COR-L47 (cell line): ENCODE measurements around the gene SEL1L2.

Experiments used
- DNase-seq: peaks from one replicate; lab custom pipeline; 2025; lab: John Stamatoyannopoulos, UW

SEL1L2 gene

DNA sequence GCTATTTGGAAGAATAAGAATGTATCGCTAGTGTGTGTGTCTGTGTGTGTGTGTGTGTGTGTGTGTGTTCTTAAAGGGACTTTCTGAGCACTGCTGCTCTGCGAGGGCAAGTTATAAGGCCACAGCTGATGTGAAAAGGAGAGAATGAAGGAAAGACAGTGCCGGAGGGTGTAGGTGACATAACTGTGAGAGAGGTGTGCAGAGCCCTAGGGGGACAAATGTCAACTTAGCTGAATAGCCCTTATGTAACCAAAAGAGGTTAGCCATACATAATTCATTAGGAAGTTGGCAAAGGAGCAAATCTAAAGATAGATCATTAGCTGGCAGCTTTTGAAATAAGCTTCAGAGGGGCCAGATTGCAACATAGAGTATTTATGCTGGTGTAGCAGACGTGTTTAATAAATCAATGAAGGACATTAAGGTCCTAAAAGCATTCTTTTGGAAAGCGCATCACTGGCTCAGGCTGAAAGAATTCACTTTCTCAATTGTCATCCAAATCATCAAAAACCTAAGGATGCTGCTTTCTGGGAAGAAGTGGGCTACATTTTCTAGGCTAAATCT, 124.5 kb downstream of the SEL1L2 start:
- peak; percentile 48 for DNase-seq

DNA sequence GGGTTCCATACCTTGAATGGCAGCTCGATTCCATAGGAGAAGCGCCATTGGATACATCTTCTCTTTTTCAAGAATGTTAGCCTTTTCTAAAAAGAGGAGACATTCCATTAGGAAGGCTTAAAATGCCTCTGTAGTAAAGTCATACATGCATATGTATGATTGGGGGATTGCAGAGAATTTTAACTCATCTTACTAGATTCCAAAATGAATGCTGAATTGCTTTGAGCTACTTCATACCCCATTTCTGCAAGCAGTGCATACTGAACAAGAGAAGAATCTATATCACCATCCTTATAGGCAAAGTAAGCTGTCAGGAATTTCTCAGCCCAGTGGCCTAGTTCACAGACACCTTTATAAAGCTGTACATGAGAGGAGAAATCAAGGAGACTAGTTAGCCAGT, 125.3 kb downstream of the SEL1L2 start:
- no peak for DNase-seq

DNA sequence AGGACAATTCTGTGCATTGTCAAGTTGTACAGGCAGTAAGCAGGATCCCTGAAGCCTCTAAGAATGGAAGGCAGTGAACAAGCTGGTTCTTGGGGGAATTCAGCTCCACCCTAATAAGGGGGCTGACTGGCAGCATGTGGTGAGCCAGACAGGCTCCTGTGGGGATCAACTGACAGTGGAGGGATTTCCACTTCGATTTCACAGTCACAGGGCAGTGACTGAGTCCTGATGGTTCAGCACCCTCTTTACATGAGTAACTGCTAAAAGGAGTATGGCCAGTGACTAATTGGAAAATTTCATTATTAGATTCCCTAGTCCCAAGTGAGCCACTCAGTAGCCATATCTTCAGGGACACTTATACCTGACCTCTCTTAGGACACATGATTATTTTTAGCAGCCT, 127.2 kb downstream of the SEL1L2 start:
- no peak for DNase-seq

DNA sequence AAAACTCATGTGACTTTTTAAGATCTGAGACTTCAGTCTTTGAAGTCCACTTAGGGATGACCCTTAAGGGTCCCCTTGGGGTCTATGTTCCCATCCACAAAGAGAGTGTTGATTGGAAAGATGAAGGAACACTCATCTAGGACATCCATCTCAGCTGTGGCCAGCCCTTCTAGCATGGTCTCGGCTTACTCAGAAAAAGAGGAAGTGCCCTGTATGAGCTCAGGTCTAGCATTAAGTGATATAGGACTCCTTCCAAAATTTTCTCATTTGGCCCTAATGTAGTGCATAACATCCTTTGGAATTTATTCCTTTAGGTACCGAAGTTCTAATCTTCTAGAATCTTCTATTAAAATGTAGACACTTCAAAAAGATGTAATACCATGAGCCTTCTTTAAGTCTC, 128.2 kb downstream of the SEL1L2 start:
- no peak for DNase-seq

DNA sequence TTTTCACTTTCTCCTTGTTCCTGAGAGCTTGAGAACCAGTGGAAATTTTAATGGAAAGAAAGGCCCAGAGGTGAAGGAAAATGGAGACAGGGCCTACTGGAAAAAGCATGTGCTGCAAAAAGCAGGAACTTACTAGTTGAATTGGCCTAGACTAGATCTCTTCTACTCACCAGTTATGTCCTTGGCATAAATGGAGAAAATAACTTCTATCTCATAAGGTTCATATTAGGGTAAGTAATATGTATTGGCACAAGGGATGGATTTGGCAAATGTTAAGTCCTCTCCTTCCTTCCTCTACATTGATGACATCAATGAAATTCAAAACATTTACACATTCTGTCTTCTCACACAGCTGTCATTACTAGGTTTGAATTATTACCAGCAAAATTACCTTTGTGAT, 131.5 kb downstream of the SEL1L2 start:
- DNase-seq: no peak

DNA sequence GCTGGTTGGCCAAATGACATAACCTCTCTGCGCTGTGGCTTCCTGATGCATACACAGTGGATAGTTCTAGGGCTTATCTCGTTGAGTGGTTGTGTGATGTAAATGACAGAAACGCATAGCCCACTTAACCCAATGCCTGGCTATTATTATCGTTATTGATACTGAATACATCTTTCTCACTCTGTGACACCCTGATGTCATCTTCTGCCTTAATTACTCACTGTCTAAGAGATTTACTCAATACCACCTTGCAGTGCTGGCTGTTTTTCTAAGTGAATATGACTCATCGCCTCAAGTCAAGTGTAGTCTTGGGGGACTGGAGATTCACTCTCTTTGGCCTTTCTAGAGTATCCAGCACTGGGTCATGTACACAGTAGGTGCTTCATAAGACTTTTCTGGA, 132.0 kb downstream of the SEL1L2 start:
- no peak for DNase-seq

DNA sequence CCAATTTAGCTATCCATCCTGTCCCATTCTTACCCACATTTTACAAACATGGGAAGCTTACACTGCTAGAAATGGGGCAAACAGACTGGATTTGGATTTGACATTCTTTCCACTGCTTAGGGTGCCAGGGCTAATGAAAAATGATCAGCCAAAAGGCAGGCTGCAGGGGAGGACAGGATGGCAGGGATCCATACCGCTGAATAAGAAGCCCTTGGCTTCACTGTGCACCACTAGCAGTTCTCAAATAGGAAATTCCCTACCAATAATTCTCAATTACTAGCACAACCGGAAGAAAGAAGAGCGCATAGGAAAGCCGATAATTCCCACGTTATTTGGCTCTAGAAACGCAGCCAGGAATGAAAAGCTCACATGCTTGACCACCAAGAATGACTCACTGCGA, 132.5 kb downstream of the SEL1L2 start:
- no peak for DNase-seq

DNA sequence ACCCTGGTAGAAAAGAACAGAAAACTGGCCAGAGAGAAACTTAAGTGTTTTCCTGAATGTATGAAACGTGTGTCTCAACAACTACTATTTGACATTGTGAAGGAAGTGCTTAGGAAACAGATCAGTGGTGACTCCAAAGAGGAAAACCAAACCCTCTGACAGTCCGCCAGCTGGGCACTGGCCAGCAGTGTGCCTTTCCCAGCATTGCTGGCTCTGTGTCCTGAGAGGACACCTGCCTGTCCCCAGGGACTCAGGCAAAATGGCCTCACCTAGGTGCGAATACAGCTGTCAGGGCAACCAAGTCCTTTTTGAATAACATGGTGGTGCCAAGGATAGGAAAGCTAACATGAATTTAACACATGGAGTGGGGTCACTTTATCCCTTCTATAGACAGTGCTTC, 133.1 kb downstream of the SEL1L2 start:
- peak; percentile 41 for DNase-seq

DNA sequence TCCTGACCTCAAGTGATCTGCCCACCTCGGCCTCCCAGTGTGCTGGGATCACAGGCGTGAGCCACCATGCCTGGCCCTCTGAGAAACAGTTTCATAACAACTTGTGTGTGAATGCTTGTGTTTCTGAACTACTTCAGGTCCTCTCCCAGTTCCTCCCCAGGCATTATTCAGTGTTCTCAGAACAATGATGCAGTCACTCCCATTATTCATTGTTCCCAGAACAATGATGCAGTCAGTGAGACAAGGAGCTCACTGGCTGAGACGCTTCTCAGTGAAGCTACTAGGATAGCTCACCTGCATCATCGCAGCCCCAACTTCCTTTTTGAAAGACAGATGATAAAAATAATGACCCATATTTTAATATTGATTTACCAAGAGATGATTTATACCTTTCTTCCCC, 134.1 kb downstream of the SEL1L2 start:
- no peak for DNase-seq

DNA sequence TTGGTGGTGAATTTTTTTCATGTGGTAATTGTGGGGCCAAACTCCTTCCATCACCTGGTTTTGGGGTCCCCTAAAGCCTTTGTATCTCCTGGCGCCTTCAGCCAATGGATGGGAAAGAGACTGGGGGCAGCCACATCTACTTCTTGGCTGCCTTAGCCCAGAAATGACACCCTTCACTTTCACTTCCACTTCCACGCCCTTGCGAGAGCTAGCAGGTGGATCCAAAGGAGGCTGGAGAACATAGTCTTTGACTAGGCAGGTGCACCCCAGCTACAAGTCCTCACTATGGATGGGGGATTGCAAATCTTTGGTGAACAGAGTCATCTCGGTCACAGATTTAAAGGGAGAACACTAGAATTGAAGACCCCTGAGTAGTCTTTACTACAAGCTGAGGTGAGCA, 134.8 kb downstream of the SEL1L2 start:
- no peak for DNase-seq

DNA sequence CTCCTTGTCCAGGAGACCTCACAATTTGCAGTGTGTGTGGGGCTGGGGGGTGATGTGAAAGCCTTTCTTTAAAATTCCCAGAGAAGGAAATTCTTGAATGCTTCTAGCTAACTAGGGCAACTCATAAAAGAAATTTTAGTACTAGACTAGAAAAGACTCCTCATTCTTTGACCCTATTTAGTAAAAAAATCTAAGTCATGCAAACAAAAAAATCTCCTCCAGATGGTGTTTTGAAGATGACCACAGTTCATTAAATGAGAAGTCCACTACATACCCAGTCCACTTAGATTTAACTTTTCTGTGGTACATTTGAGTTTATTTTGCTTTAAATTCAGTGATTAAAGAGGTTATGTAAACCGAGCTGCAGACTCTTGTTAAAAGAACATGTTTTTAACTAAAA, 138.1 kb downstream of the SEL1L2 start:
- no peak for DNase-seq

DNA sequence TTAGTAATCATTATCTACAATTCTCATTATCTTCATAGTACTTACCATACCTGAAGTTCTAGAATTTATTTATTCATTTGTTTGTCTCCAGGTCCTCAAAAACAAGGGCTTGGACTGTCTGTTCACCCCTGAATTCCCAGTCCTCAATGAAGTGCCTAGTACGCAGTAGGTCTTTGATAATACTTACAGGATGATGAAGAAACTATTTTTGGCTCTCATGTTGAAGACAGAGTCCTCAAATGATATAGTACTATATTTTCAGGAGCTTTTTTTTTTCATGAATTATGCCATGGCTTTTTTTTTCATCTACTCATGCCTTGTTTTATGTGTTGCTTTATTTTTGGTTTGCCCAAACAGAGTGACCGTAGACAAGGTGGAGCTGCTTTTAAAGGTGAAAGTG, 139.1 kb downstream of the SEL1L2 start:
- DNase-seq: no peak

DNA sequence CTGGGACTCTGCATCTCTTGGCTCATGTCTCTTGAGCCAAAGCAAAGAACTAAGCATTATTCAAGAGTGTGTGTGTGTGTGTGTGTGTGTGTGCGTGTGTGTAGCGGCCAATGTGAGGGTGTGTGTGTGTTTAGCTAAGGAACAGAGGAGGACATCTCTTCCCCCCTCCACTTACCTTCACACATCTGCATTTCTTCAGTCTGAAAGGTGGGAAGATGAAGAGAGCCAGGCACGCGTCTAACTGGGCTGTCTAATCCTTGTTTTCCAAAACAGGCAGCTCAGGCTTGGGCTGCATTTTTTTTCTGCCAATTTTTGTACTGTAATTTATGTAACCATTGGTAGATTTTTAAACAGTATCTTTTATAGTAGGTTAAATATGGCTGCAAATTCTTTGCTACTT, 146.1 kb downstream of the SEL1L2 start:
- no peak for DNase-seq

DNA sequence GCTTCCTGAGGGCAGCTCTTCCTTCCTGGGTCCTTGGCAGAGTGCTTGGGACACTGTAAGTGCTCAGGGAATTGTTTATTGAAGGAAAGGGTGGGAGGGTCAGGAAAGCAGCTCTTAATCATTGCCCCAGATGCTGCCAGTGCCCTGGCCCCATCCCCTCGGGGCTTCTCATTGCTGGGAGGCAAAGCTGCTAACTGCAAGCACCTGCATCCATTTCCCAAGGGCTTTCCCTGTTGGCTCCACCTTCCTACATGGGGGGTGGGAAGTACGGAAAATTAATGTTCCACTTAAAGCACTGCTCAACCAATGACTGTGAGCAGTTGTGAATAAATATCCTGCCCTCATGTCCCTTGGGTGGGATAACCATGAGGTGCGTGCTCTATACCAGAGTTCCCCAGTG, 149.2 kb downstream of the SEL1L2 start:
- DNase-seq: no peak

DNA sequence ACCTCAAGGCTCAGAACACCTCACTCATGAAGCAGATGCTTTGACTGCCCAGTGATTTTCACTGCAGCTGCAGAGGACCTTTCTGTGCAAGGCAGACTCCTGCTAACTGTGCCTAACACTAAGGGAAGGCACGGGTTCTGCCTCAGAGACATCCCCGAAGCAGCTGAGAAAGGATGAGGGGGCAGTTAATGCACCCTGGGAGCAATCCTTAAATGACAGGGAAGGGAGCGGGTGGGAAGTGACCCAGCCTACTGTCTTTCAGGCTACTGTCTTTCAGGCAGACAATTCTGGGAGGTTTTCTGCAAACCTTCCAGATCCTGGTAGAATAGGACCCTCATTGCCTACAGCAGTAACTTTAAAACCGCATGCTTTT, 150.3 kb downstream of the SEL1L2 start:
- no peak for DNase-seq

DNA sequence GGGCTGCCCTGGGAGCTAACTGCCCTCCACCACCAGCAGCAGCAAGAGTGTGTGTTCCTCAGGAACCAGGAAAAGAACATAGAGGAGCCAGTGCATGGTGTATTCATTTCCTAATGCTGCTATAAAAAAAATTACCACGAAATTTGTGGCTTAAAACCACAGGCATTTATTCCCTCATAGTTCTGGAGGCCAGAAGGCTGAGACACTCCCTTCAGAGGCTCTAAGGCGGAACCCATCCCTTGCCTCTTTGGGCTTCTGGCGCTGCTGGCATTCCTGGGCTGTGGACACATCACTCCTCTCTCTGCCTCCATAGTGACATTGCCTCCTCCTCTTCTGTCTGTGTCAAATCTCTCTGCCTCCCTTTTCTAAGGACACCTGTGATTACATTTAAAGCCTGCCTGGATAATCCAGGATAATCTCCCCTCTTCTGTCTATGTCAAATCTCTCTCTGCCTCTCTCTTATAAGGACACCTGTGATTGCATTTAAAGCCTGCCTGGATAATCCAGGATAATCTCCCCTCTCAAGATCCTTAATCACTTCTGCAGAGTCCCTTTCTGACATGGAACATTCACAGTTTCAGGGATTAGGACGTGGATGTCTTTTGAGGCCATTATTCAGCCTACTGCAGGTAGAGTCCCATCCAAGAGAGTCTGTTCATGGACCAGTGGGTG, 150.9 kb downstream of the SEL1L2 start:
- no peak for DNase-seq

DNA sequence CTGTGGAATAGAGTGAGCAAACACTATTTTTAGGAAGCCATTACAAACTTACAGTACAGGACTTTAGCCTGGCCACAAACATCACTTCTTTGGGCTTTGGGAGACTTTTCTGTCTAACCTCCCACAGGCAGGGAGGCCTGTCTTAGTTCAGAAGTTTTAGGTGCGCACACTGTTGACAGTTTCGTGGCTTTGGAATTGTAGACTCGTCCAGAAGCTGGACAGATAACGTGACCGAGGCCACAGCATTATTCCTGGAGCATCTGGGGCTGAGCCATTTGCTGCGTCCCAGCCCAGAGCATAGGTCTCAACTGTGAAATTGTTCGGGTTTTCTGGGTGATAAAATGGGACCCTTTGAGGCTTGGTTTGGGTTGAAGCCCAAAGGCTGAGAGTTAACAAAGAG, 151.8 kb downstream of the SEL1L2 start:
- no peak for DNase-seq

DNA sequence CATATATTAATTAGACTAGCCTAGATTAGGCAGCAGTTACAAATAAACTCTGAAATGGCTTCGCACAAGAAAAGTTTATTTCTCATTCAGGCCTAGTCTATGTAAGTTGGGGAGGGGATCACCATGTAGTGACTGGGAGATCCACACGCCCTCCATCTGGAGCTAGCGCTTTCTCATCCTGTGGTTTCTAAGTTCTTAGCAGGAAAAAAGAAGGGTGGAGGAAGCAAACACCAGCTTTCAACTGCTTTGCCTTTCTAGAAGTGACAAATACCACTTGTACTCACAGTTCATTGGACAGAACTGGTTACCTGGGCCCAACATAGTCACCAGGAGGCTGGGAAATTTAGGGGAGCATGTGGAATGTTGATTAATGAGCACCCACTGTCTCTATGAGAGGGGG, 158.9 kb downstream of the SEL1L2 start:
- DNase-seq: no peak

DNA sequence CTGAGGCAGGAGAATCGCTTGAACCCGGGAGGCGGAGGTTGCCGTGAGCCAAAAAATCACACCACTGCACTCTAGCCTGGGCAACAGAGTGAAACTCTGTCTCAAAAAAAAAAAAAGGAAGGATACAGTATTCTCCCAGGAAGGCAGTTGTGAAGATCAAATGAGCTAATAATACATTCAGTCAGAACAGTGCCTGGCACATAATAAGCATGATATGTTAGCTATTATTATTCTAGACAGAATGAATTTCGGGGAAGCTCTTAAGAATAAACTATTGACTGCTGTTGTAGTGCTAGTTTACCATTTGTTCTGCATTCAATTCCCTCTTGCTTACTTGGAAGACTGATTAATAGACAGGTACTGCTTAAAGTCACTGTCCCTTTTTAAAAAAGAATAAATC, 164.9 kb downstream of the SEL1L2 start:
- no peak for DNase-seq

DNA sequence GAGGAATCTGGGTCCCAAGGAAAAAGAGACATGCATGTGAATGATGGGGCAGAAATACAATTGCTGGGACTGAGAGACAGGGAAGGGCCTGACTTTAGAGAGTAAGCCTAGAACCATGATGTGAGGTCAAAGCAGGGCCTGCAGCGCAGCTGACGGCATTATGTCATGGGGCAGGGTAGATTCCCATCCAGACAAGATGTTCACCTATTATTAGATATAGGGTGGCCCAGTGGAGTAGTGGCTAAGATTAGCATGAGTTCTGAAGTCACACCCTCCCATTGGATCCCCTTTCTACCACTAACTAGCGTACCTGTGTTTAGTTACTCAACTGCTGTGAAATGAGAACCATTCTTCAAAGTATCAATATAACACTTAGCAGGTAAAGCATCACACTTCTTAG, 166.0 kb downstream of the SEL1L2 start:
- DNase-seq: no peak

DNA sequence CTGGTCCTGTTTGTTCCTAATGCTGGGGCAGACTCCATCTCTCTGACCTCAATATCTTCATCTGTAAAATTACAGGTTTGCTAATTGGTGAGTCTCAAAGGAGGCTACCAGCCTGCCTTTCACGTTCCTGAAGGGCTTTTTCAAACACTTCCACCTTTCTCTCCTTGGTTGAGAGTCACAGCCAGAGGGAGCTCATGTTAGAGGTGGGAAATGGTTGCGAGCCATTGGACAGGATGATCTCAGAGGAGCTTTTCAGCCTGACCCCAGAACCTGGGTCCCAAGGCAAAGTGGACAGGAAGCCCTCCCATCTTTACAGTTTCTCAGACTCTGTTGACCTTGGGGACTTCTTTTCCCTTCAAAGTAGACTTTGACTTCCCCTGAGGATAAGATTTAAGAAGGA, 168.0 kb downstream of the SEL1L2 start:
- no peak for DNase-seq

DNA sequence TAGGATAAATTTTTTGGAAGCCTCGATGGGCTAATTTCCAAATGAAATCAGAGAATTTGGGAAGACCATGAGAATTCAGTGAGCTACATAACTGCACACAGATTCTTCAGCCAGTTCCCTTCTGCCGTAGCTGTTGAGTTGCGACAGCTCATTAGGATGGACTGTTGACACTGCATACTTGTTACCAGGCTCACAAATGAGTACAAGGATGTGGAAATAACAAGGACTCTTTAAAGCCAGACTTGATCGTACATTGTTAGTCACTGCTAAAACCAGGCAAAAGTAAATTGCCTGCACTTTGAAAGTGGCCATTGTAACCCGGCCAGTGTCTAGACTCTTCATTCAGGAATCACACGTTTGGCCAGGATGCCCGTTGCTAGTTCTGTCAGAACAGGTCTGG, 168.5 kb downstream of the SEL1L2 start:
- DNase-seq: no peak

DNA sequence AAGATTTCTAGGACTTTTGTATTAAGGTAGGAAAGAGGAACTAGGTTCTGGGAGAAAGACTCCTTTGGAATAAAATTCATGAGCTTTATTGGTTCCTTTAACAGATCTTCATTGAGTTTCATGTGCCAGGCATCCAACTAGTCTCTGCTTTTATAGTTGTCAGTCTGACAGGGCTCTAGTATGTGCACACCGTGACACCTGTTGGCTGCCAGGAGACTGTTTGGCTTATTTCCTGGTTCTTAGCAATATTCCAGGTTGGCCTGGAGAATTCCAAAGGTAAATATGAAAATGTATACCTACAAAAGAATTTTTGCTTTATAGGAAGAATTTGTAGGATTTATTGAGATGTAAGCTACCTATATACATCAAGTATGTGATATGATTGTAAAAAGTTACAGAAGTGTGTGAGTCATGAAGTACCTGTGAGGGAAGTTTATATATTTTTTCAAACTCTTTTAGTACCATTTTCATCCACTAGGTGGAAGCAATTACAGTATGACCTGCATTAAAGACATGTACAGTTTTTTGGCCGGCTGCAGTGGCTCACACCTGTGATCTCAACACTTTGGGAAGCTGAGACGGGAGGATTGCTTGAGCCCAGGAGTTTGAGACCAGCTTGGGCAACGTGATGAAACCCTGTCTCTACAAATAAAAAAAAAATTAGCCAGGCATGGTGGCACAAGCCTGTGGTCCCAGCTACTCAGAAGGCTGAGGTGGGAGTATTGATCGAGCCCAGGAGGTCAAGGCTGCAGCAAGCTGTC, 170.3 kb downstream of the SEL1L2 start:
- DNase-seq: peak; percentile 56

DNA sequence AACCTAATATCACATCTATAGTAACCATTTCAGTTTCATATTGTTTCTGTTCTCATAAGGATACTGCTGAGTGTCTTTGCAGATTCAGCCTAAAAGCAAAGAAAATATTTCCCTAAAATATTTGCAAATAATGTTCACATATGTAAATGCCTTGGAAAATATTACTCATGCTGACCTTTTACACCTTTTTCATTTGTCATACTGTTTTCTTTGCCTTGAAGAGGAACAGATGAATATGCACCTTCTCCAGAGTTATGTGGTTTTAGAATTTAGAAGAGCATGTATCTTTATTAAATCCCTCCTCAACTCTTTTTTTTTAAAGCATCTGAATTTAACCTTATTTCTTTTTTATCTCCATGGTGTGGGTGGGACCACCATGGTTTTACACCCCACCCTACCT, 173.1 kb downstream of the SEL1L2 start:
- DNase-seq: no peak
